CD4-positive, CD25-positive, alpha-beta regulatory T cell (primary cell): ENCODE data around the gene GARIN1A. TPM values are rescaled to one million over a fixed set of nuclear protein-coding genes. Genes with fewer than 3 reads are reported as not detected.
A peak's percentile ranks its signal among the peaks of the same experiment; 100 is the strongest.
"Not testable (repeated sequence)": the region's sequence is repeated elsewhere in the genome, so short reads cannot be mapped to it uniquely, and the experiment has no call there.

Experiments
- ATAC-seq, 2 donors: fragments of 150-1000 bp; cut with Tn5 transposase; one replicate each; pipeline ENCODE4 v1.10.0; 2021; ENCODE audit warnings: low read depth in 2 of 2, moderate number of reproducible peaks in 2 of 2, moderate library complexity in 1 of 2
- DNase-seq, 3 donors: peaks; one replicate each; pipeline versions ENCODE4 v3.0.0 to v3.0.0-alpha.2; 2012 to 2022; ENCODE audit warnings: mixed read lengths in 1 of 3
- H3K27ac ChIP-seq: one replicate; pipeline ENCODE4 v1.7.0; 2013; ENCODE audit warnings: mild to moderate bottlenecking, low read length; ENCODE audit not compliant: insufficient read depth, poor library complexity, severe bottlenecking
- H3K27me3 ChIP-seq: one replicate; pipeline ENCODE4 v1.7.0; 2013; ENCODE audit warnings: low read length; ENCODE audit not compliant: control insufficient read depth, insufficient read depth
- H3K36me3 ChIP-seq: one replicate; pipeline ENCODE4 v1.7.0; 2013; ENCODE audit warnings: mild to moderate bottlenecking, low read length, moderate library complexity; ENCODE audit not compliant: control insufficient read depth, insufficient read depth
- H3K4me1 ChIP-seq: 2 replicates; pipeline ENCODE4 v1.7.0; 2013; ENCODE audit warnings: mild to moderate bottlenecking, low read length; ENCODE audit not compliant: insufficient read depth, control insufficient read depth, poor library complexity, severe bottlenecking
- H3K4me3 ChIP-seq: one replicate; pipeline ENCODE4 v1.7.0; 2013; ENCODE audit warnings: low read depth, mild to moderate bottlenecking, low read length, moderate library complexity
- H3K9me3 ChIP-seq, 2 experiments: 1 replicate in 1 of 2; 2 replicates in 1 of 2; pipeline ENCODE4 v1.7.0; 2013; ENCODE audit warnings: low read length in 2 of 2, mild to moderate bottlenecking in 1 of 2, moderate library complexity in 1 of 2; ENCODE audit not compliant: control insufficient read depth in 2 of 2
- H3K27ac Mint-ChIP-seq, 3 donors: one replicate each; pipeline ENCODE4 v1.8.0; 2020 to 2022; ENCODE audit warnings: mild to moderate bottlenecking in 3 of 3, mixed read lengths in 3 of 3, moderate library complexity in 2 of 3
- H3K27me3 Mint-ChIP-seq: one replicate; pipeline ENCODE4 v1.8.0; 2022; ENCODE audit warnings: mild to moderate bottlenecking, mixed read lengths
- H3K36me3 Mint-ChIP-seq: one replicate; pipeline ENCODE4 v1.8.0; 2020; ENCODE audit warnings: mixed read lengths
- H3K4me1 Mint-ChIP-seq, 4 donors: one replicate each; pipeline ENCODE4 v1.8.0; 2020 to 2022; ENCODE audit warnings: mixed read lengths in 4 of 4, mild to moderate bottlenecking in 1 of 4
- H3K4me3 Mint-ChIP-seq, 4 donors: one replicate each; pipeline ENCODE4 v1.8.0; 2020 to 2022; ENCODE audit warnings: mild to moderate bottlenecking in 4 of 4, mixed read lengths in 4 of 4, moderate library complexity in 3 of 4
- H3K9me3 Mint-ChIP-seq, 7 donors: one replicate each; pipeline ENCODE4 v1.8.0; 2020 to 2022; ENCODE audit warnings: mixed read lengths in 7 of 7, mild to moderate bottlenecking in 3 of 7, moderate library complexity in 2 of 7
- polyA plus RNA-seq, 4 donors: library from polyadenylated mRNA; unstranded; fragments of 300-500 nt; fragmentation: Illumina TruSeq; gene quantifications; one replicate each; pipeline ENCODE4 v1.2.3, GENCODE V29; 2021
- total RNA-seq: library from RNA; stranded (reverse); gene quantifications from one replicate; pipeline ENCODE4 v1.2.3, GENCODE V29; 2022

GARIN1A gene
- total and polyA plus RNA-seq, 5 donors from 2014 or later, result 0.14 to 1.9 TPM; not detected in 3

GRCh38 chr7:128653197-128653596, 18.9 kb upstream of the GARIN1A start:
- H3K27me3 ChIP-seq, H3K36me3 ChIP-seq, H3K4me1 ChIP-seq, DNase-seq, H3K27ac ChIP-seq, H3K27me3 Mint-ChIP-seq, H3K36me3 Mint-ChIP-seq, H3K27ac Mint-ChIP-seq, H3K4me3 Mint-ChIP-seq, H3K4me3 ChIP-seq, H3K9me3 Mint-ChIP-seq, H3K4me1 Mint-ChIP-seq, ATAC-seq, H3K9me3 ChIP-seq: not testable (repeated sequence)

GRCh38 chr7:128654080-128654479, 18.0 kb upstream of the GARIN1A start:
- ATAC-seq, H3K36me3 Mint-ChIP-seq, DNase-seq, H3K9me3 ChIP-seq, H3K27ac ChIP-seq, H3K4me1 Mint-ChIP-seq, H3K27me3 Mint-ChIP-seq, H3K9me3 Mint-ChIP-seq, H3K4me3 ChIP-seq, H3K36me3 ChIP-seq, H3K27ac Mint-ChIP-seq, H3K27me3 ChIP-seq, H3K4me1 ChIP-seq, H3K4me3 Mint-ChIP-seq: not testable (repeated sequence)

GRCh38 chr7:128654501-128654900, 17.6 kb upstream of the GARIN1A start:
- H3K4me1 Mint-ChIP-seq, H3K27ac ChIP-seq, H3K27ac Mint-ChIP-seq, H3K4me1 ChIP-seq, H3K36me3 ChIP-seq, H3K27me3 ChIP-seq, H3K4me3 ChIP-seq, H3K36me3 Mint-ChIP-seq, H3K4me3 Mint-ChIP-seq, DNase-seq, H3K9me3 Mint-ChIP-seq, H3K27me3 Mint-ChIP-seq, ATAC-seq, H3K9me3 ChIP-seq: not testable (repeated sequence)

GRCh38 chr7:128658428-128658827, 13.7 kb upstream of the GARIN1A start:
- H3K27ac Mint-ChIP-seq, result not testable (repeated sequence)

GRCh38 chr7:128660596-128660995, 11.5 kb upstream of the GARIN1A start:
- Histone ChIP-seq H3K27ac (no peak overlapping the region), H3K36me3 (no peaks in the 10 kb centered on the region), H3K9me3 (peaks cover 0 to 5% of the 10 kb centered on the region in 2 experiments), H3K27me3 (no peaks in the 10 kb centered on the region), H3K4me1 (no peaks in the 10 kb centered on the region), H3K4me3 (no peak overlapping the region)
- H3K27ac Mint-ChIP-seq, result no peak overlapping the region
- no peak overlapping the region for H3K4me3 Mint-ChIP-seq
- DNase-seq (no peak), ATAC-seq (no peak)
- peaks cover 0 to 7% (median 0%) of the 10 kb centered on the region in 4 donors for H3K4me1 Mint-ChIP-seq
- H3K27me3 Mint-ChIP-seq, result no peaks in the 10 kb centered on the region
- peaks cover 0 to 15% (median 4%) of the 10 kb centered on the region in 7 donors for H3K9me3 Mint-ChIP-seq
- peaks cover 6% of the 10 kb centered on the region for H3K36me3 Mint-ChIP-seq

More at GRCh38 chr7:128658428-128658827, 13.7 kb upstream of the GARIN1A start:
- H3K9me3 ChIP-seq, H3K27me3 ChIP-seq, ATAC-seq, H3K4me1 ChIP-seq, H3K36me3 ChIP-seq, DNase-seq, H3K36me3 Mint-ChIP-seq, H3K4me3 Mint-ChIP-seq, H3K27me3 Mint-ChIP-seq, H3K4me3 ChIP-seq, H3K27ac ChIP-seq, H3K4me1 Mint-ChIP-seq: not testable (repeated sequence)
- H3K9me3 Mint-ChIP-seq, result peaks cover 0 to 15% (median 3%) of the 10 kb centered on the region in 7 donors

GRCh38 chr7:128661446-128661845, 10.6 kb upstream of the GARIN1A start:
- Histone ChIP-seq H3K27me3 (no peaks in the 10 kb centered on the region), H3K4me1 (no peaks in the 10 kb centered on the region), H3K27ac (no peak overlapping the region), H3K4me3 (no peak overlapping the region), H3K36me3 (no peaks in the 10 kb centered on the region), H3K9me3 (peaks cover 0 to 5% of the 10 kb centered on the region in 2 experiments)
- Mint-ChIP-seq H3K27ac (peak overlapping the region in 1 of 3 donors; percentile 11), H3K36me3 (peaks cover 6% of the 10 kb centered on the region), H3K9me3 (peaks cover 0 to 15% (median 4%) of the 10 kb centered on the region in 7 donors), H3K4me3 (no peak overlapping the region), H3K27me3 (no peaks in the 10 kb centered on the region), H3K4me1 (peaks cover 0 to 7% (median 0%) of the 10 kb centered on the region in 4 donors)
- no peak for ATAC-seq
- DNase-seq, result no peak

GRCh38 chr7:128662091-128662490, 10.0 kb upstream of the GARIN1A start:
- no peaks in the 10 kb centered on the region for H3K27me3 Mint-ChIP-seq
- no peaks in the 10 kb centered on the region for H3K4me1 ChIP-seq
- H3K36me3 ChIP-seq, result no peaks in the 10 kb centered on the region
- no peak overlapping the region for H3K27ac Mint-ChIP-seq
- no peak for ATAC-seq
- no peak overlapping the region for H3K4me3 Mint-ChIP-seq
- peaks cover 0 to 7% (median 0%) of the 10 kb centered on the region in 4 donors for H3K4me1 Mint-ChIP-seq
- peaks cover 6% of the 10 kb centered on the region for H3K36me3 Mint-ChIP-seq
- no peak overlapping the region for H3K4me3 ChIP-seq
- DNase-seq, result no peak
- no peaks in the 10 kb centered on the region for H3K27me3 ChIP-seq
- peaks cover 0 to 5% of the 10 kb centered on the region in 2 experiments for H3K9me3 ChIP-seq
- peaks cover 0 to 15% (median 4%) of the 10 kb centered on the region in 7 donors for H3K9me3 Mint-ChIP-seq
- H3K27ac ChIP-seq, result no peak overlapping the region

GRCh38 chr7:128663223-128663622, 8.9 kb upstream of the GARIN1A start:
- not testable (repeated sequence) for H3K27ac Mint-ChIP-seq, H3K27ac ChIP-seq, H3K27me3 ChIP-seq, H3K4me3 ChIP-seq, ATAC-seq, H3K4me3 Mint-ChIP-seq, H3K36me3 ChIP-seq, H3K4me1 ChIP-seq, H3K36me3 Mint-ChIP-seq, H3K4me1 Mint-ChIP-seq, H3K9me3 ChIP-seq, H3K27me3 Mint-ChIP-seq, DNase-seq
- H3K9me3 Mint-ChIP-seq, result peaks cover 0 to 15% (median 4%) of the 10 kb centered on the region in 7 donors
